ENCODE results near the gene CST6.

CST6 gene

GRCh38 chr11:66059966-66060680 is 48.3 kb downstream of the CST6 start:
- no peak for DNase-seq (ENCODE audit: extremely low read depth, low read depth)
- TF ChIP-seq, protein P1, sequence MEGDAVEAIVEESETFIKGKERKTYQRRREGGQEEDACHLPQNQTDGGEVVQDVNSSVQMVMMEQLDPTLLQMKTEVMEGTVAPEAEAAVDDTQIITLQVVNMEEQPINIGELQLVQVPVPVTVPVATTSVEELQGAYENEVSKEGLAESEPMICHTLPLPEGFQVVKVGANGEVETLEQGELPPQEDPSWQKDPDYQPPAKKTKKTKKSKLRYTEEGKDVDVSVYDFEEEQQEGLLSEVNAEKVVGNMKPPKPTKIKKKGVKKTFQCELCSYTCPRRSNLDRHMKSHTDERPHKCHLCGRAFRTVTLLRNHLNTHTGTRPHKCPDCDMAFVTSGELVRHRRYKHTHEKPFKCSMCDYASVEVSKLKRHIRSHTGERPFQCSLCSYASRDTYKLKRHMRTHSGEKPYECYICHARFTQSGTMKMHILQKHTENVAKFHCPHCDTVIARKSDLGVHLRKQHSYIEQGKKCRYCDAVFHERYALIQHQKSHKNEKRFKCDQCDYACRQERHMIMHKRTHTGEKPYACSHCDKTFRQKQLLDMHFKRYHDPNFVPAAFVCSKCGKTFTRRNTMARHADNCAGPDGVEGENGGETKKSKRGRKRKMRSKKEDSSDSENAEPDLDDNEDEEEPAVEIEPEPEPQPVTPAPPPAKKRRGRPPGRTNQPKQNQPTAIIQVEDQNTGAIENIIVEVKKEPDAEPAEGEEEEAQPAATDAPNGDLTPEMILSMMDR (IDR thresholded peaks at IDR 0.05; ENCODE audit: low read depth, low read length) = no peak

DNA sequence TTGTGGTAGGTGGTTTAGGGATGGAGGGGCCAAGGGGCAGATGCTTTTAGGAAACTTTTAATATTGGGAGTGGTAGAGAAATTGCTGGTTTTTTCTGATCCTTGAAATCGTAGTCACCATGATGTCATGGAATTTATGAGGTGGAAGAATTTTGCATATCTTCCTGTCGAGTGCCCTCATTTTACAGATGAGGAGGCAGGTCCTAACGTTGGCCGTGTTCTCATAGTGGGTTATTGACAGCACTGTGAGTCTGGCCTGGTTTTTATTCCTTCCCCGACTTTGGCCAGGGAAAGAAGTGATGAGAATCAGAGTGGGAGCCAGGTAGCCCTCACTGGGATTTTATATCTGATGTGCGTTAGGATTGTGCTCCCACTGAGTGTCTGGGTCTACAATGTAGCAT is 49.5 kb downstream of the CST6 start:
- DNase-seq (ENCODE audit: extremely low read depth, low read depth) = no peak
- TF ChIP-seq, protein P1 (IDR thresholded peaks at IDR 0.05; ENCODE audit: low read depth, low read length) = no peak

DNA sequence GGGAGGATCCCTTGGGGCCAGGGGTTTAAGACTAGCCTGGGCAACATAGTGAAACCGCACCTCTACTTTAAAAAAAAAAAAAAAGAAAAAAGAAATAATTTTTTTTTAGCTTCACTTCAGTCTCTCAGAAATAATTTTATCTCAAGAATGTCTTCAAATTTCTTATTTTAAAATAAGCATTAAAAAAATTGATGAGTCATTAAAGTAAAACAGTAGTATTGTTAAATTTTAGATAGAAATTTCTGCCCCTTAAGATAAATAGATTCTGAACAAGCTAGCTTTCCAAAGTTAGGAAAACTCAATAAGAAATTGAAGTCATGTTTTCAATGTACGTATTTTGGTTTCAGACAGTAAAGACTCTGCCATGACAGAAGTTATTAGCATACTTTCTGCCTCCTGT is 50.6 kb downstream of the CST6 start:
- TF ChIP-seq, protein P1 (IDR thresholded peaks at IDR 0.05; ENCODE audit: low read depth, low read length) = no peak
- DNase-seq (ENCODE audit: extremely low read depth, low read depth) = no peak
